SK-N-SH treated with all-trans-retinoic acid at 6 μM for 48 hours (cell line): ENCODE measurements around the gene TMC2.

ENCODE experiments used
- ATAC-seq: fragments of 200-7000 bp; cut with Tn5 transposase; 3 replicates; pipeline ENCODE4 v1.9.1; 2020; ENCODE audit warnings: mild to moderate bottlenecking, moderate library complexity
- BACH2 ChIP-seq: fragments of 250-450 bp; sonication (Bioruptor Pico); IDR thresholded peaks from 2 replicates; pipeline ENCODE4 v1.9.0; 2021; ENCODE audit warnings: mild to moderate bottlenecking, borderline replicate concordance
- CREB5 ChIP-seq: fragments of 250-450 bp; sonication (Bioruptor Pico); IDR thresholded peaks from 2 replicates; pipeline ENCODE4 v1.5.1; 2020; ENCODE audit warnings: low read depth, mild to moderate bottlenecking, moderate library complexity
- CSDC2 ChIP-seq: fragments of 250-450 bp; sonication (Bioruptor Pico); IDR thresholded peaks from 2 replicates; pipeline ENCODE4 v1.5.0; 2020; ENCODE audit warnings: mild to moderate bottlenecking, moderate library complexity
- CSRNP3 ChIP-seq: fragments of 250-450 bp; sonication (Bioruptor Pico); IDR thresholded peaks from 2 replicates; pipeline ENCODE4 v1.5.1; 2021; ENCODE audit warnings: mild to moderate bottlenecking, moderate library complexity
- ESRRG ChIP-seq: fragments of 250-450 bp; sonication (Bioruptor Pico); IDR thresholded peaks from 2 replicates; pipeline ENCODE4 v1.6.1; 2021; ENCODE audit warnings: mild to moderate bottlenecking
- OSR1 ChIP-seq: fragments of 250-450 bp; sonication (Bioruptor Pico); IDR thresholded peaks from 2 replicates; pipeline ENCODE4 v1.8.0; 2022; ENCODE audit warnings: moderate library complexity, mild to moderate bottlenecking, inconsistent platforms
- PATZ1 ChIP-seq: fragments of 250-450 bp; sonication (Bioruptor Pico); IDR thresholded peaks from 2 replicates; pipeline ENCODE4 v1.8.0; 2020; ENCODE audit warnings: mild to moderate bottlenecking, moderate library complexity, borderline replicate concordance
- POU6F1 ChIP-seq: fragments of 250-450 bp; sonication (Bioruptor Pico); IDR thresholded peaks from 2 replicates; pipeline ENCODE4 v1.8.0; 2021; ENCODE audit warnings: low read depth, mild to moderate bottlenecking, moderate library complexity, borderline replicate concordance
- PPARA ChIP-seq: fragments of 250-450 bp; sonication (Bioruptor Pico); IDR thresholded peaks from 2 replicates; pipeline ENCODE4 v1.5.0; 2020; ENCODE audit warnings: mild to moderate bottlenecking, borderline replicate concordance
- RARB ChIP-seq: fragments of 250-450 bp; sonication (Bioruptor Pico); IDR thresholded peaks from 2 replicates; pipeline ENCODE4 v1.8.0; 2021; ENCODE audit warnings: mild to moderate bottlenecking, moderate library complexity
- SNAI2 ChIP-seq: fragments of 250-450 bp; sonication (Bioruptor Pico); IDR thresholded peaks from 2 replicates; pipeline ENCODE4 v1.5.0; 2020; ENCODE audit warnings: mild to moderate bottlenecking, moderate library complexity
- TCF4 ChIP-seq: fragments of 250-450 bp; sonication (Bioruptor Pico); IDR thresholded peaks from 2 replicates; pipeline ENCODE4 v1.8.0; 2021; ENCODE audit warnings: mild to moderate bottlenecking, moderate library complexity, borderline replicate concordance
- TSHZ2 ChIP-seq: fragments of 250-450 bp; sonication (Bioruptor Pico); IDR thresholded peaks from 2 replicates; pipeline ENCODE4 v1.5.0; 2020; ENCODE audit warnings: mild to moderate bottlenecking, moderate library complexity
- ZFP3 ChIP-seq: fragments of 250-450 bp; sonication (Bioruptor Pico); IDR thresholded peaks from 2 replicates; pipeline ENCODE4 v1.5.0; 2020; ENCODE audit warnings: mild to moderate bottlenecking, moderate library complexity
- ZFP30 ChIP-seq: fragments of 450-650 bp; formaldehyde crosslinking; IDR thresholded peaks from 2 replicates; pipeline ENCODE4 v1.5.0; 2022; ENCODE audit warnings: mild to moderate bottlenecking, moderate library complexity
- ZNF565 ChIP-seq: fragments of 450-650 bp; formaldehyde crosslinking; conservative IDR thresholded peaks from 2 replicates; pipeline ENCODE4 v1.5.0; 2020; ENCODE audit warnings: low read depth, mild to moderate bottlenecking, moderate library complexity

Gene TMC2

GRCh38 chr20:2687514-2687913 lies 151.1 kb downstream of the TMC2 start (continued):
- TF ChIP-seq CSRNP3 (CRISPR knock-in tag), result no peak
- TF ChIP-seq PPARA (CRISPR knock-in tag), result no peak
- TF ChIP-seq ZFP3 (CRISPR knock-in tag), result no peak
- TF ChIP-seq BACH2 (CRISPR knock-in tag), result no peak
- TF ChIP-seq SNAI2, result no peak

GRCh38 chr20:2688041-2688591 lies 151.7 kb downstream of the TMC2 start:
- TF ChIP-seq TCF4 (CRISPR knock-in tag) (no peak), POU6F1 (CRISPR knock-in tag) (no peak), PPARA (CRISPR knock-in tag) (no peak), CREB5 (no peak), ZFP30 (CRISPR knock-in tag) (no peak), TSHZ2 (CRISPR knock-in tag) (no peak), ESRRG (CRISPR knock-in tag) (no peak), ZNF565 (no peak)
- peak; percentile 64 for ATAC-seq

- TF ChIP-seq OSR1 (CRISPR knock-in tag), result no peak
- no peak for TF ChIP-seq CSDC2 (CRISPR knock-in tag)
- no peak for TF ChIP-seq RARB (CRISPR knock-in tag)
- no peak for ATAC-seq
Observed at GRCh38 chr20:2690213-2690612, 153.8 kb downstream of the TMC2 start.

GRCh38 chr20:2690718-2691117 lies 154.3 kb downstream of the TMC2 start:
- no peak for ATAC-seq
- no peak for TF ChIP-seq RARB (CRISPR knock-in tag)
- no peak for TF ChIP-seq OSR1 (CRISPR knock-in tag)
- TF ChIP-seq PATZ1 (CRISPR knock-in tag), result no peak
- no peak for TF ChIP-seq ZFP3 (CRISPR knock-in tag)
- no peak for TF ChIP-seq PPARA (CRISPR knock-in tag)
- TF ChIP-seq TSHZ2 (CRISPR knock-in tag), result no peak
- no peak for TF ChIP-seq SNAI2
- TF ChIP-seq, all 23 proteins: peak for 0
